ENCODE results near the gene WDR4. TPM values are rescaled to one million over a fixed set of nuclear protein-coding genes. Genes with fewer than 3 reads are reported as not detected.

The WDR4 gene
- total and polyA plus RNA-seq, 4 donors = 4.6 to 12.9 (median 9.2) TPM

- TF ChIP-seq ZBTB33 (IDR thresholded peaks at IDR 0.05) (no peak), RAD21 (IDR thresholded peaks at IDR 0.05) (peak; percentile 98 to 99), JUND (IDR thresholded peaks at IDR 0.05) (no peak), HNF4G (IDR thresholded peaks at IDR 0.05) (no peak), MAX (IDR thresholded peaks at IDR 0.05) (no peak), ATF3 (IDR thresholded peaks at IDR 0.05) (no peak), FOXA2 (IDR thresholded peaks at IDR 0.05) (no peak), TAF1 (conservative IDR thresholded peaks at IDR 0.05) (no peak), HNF4A (conservative IDR thresholded peaks at IDR 0.05) (peak in 1 of 2 donors; percentile 55)
Measured at GRCh38 chr21:42923553-42924432, 44.5 kb upstream of the WDR4 start (continued).

- no peaks in the 10 kb centered on the region for H3K27me3 ChIP-seq (ENCODE audit: control insufficient read depth in 4 of 4, insufficient read depth in 4 of 4, low read length in 3 of 4)
- no peak overlapping the region for H3K27ac ChIP-seq (ENCODE audit: low read depth in 1 of 2, low read length in 2 of 2)
- 88% methylated on average over 18 of the region's 18 CpGs for WGBS
- no peak for DNase-seq (ENCODE audit: low spot score)
- no peak overlapping the region for H3K9ac ChIP-seq (ENCODE audit: low read depth in 1 of 2, low read length in 2 of 2)
- H3K4me1 ChIP-seq (ENCODE audit: control insufficient read depth in 4 of 4, insufficient read depth in 4 of 4, low read length in 3 of 4) = peaks cover 0 to 9% (median 2%) of the 10 kb centered on the region in 4 donors
- H3K9me3 ChIP-seq (ENCODE audit: control insufficient read depth in 4 of 4, low read length in 3 of 4) = no peaks in the 10 kb centered on the region
- no peak overlapping the region for H3K4me3 ChIP-seq (ENCODE audit: low read depth in 1 of 3, low read length in 3 of 3)
- TF ChIP-seq HNF4G (IDR thresholded peaks at IDR 0.05) = no peak
- TF ChIP-seq NR2F2 (IDR thresholded peaks at IDR 0.05) = no peak
- no peak for TF ChIP-seq GABPA (IDR thresholded peaks at IDR 0.05 in 1 of 2, conservative IDR thresholded peaks at IDR 0.05 in 1 of 2)
- TF ChIP-seq CTCF (IDR thresholded peaks at IDR 0.05; ENCODE audit: low read depth, low read length, missing input control) = no peak
- TF ChIP-seq EGR1 (IDR thresholded peaks at IDR 0.05; ENCODE audit: low read depth in 2 of 2) = no peak
- no peak for TF ChIP-seq YY1 (IDR thresholded peaks at IDR 0.05)
- TF ChIP-seq TAF1 (conservative IDR thresholded peaks at IDR 0.05) = no peak
- TF ChIP-seq ZBTB33 (IDR thresholded peaks at IDR 0.05) = no peak
- no peak for TF ChIP-seq REST (IDR thresholded peaks at IDR 0.05)
- no peak for TF ChIP-seq RXRA (IDR thresholded peaks at IDR 0.05)
- TF ChIP-seq FOXA1 (IDR thresholded peaks at IDR 0.05) = no peak
- no peak for TF ChIP-seq MAX (IDR thresholded peaks at IDR 0.05)
- H3K36me3 ChIP-seq (ENCODE audit: control insufficient read depth in 4 of 4, insufficient read depth in 3 of 4, low read depth in 1 of 4, low read length in 3 of 4) = no peaks in the 10 kb centered on the region
Measured at GRCh38 chr21:42922918-42923317, 43.6 kb upstream of the WDR4 start.

Data from liver (tissue), 9 donors.